GM21717 (cell line): ENCODE results near the gene PRKAA2.
"Not testable (repeated sequence)": the region's sequence is repeated elsewhere in the genome, so short reads cannot be mapped to it uniquely, and the experiment has no call there.

Experiments used
- ATAC-seq: cut with Tn5 transposase; IDR thresholded peaks from one replicate; pipeline ENCODE4 v1.9.1; 2021; ENCODE audit warnings: mild to moderate bottlenecking, moderate library complexity; ENCODE audit not compliant: unreplicated experiment

PRKAA2 gene

DNA sequence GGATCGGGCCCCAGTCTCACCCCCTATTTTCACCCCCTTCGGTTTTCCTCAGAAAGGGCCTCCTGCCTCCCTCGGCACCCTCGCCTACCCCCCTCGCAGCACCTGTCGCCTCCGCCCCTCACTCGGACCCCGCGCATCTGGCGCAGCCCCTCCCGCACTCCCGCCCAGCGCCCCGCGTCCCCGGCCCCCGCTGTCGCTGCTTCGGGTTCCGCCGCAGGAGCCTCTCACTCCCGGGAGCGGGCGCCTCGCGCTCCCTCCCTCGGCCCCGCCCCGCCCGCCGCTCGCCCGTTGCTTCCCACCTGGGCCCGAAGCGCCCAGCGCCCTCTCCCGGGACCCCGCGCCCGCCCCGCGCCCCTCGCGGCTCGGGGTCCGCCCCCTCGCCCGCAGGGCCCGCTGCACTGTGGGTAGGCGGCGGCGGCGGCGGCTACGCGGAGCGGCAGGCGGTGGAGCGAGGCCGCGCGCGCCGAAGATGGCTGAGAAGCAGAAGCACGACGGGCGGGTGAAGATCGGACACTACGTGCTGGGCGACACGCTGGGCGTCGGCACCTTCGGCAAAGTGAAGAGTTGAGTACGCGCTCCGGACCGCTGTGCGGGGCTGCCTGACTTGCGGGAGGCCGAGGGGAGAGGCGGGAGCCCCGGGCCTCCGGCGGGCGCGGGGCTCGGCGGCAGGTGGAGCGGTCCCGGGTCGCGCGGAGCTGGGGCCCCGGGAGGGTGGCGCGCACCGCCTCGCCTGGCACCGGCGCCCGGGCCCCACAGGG lies at the start of gene PRKAA2:
PRKAA2 (plus strand) TSS at position 396 of the 758 bp plus-strand sequence; CDS start at position 470, 74 bp downstream.
- ATAC-seq = no peak

DNA sequence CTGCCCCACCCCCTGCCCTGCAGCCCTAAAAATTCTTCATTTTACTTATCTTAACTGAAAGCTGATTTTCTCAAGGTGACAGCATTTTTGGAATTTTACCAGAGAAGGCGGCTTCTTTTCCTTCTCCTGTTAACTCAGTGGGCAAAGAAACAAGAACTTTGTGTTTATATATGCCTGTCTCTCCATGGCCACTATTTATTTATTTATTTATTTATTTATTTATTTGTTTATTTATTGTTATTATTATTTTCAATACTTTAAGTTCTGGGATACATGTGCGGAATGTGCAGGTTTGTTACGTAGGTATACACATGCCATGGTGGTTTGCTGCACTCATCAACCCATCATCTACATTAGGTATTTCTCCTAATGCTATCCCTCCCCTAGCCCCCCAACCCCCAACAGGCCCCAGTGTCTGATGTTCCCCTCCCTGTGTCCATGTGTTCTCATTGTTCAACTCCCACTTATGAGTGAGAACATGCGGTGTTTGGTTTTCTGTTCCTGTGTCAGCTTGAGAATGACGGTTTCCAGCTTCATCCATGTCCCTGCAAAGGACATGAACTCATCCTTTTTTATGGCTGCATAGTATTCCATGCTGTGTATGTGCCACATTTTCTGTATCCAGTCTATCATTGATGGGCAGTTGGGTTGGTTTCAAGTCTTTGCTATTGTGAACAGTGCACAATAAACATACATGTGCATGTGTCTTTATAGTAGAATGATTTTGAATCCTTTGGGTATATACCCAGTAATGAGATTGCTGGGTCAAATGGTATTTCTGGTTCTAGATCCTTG lies 49.5 kb upstream of the PRKAA2 start:
- ATAC-seq = not testable (repeated sequence)

DNA sequence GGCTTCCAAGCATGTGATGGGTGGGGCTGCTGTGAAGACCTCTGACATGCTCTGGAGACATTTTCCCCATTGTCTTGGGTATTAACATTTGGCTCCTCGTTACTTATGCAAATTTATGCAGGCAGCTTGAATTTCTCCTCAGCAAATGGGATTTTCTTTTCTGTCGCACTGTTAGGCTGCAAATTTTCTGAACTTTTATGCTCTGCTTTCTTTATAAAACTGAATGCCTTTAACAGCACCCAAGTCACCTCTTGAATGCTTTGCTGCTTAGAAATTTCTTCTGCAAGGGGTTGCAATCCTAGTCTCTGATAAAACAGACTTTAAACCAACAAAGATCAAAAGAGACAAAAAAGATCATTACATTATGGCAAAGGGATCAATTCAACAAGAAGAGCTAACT lies 35.0 kb upstream of the PRKAA2 start:
- ATAC-seq = not testable (repeated sequence)

- not testable (repeated sequence) for ATAC-seq
These were observed 34.3 kb upstream of the PRKAA2 start for GRCh38 chr1:56610770-56611169.

DNA sequence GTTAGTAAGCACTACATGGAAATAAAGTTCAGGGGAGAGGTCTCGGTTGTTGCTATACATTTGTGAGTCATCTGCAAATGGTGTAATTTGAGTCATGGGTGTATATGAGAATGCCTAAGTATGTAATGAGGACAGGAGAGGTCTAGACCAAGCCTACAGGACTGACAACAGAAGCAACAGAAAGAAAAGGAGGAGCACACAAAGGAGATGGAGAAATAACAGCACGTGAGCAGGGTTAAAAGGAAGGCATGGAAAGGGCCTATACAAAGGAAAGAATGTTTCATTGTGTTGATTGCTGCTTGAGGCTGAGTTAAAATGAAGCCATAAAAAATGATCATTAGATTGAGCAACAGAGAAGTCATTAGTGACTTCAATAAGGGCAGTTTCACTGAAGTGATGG lies 28.0 kb upstream of the PRKAA2 start:
- ATAC-seq = no peak

DNA sequence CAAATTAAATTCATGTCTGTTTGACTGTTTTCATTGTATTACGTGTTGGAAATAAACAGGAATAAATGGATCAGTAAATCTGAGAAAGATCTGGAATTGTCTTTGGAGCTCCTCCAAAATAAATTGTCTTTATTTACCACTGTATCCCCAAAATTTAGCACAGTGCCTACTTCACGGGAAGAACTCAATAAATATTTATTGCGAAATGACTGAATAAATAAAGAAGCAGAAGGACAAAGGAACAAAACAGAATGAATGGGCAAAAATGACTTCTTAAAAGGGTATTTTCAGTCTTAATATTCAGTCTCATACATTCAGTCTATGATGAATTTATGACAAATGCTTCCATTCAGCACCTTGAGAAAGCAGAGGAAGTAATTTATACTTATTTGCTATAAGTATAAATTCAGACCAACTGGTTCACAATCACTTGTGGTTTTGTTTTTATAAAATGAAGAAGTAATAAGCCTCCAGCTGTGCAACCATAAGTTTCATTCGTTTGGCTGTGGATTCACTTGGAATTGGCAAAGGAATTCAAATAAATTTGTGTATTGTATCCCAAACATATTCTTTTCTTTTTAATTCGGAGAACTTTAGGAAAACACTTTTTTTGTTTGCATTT lies 19.2 kb upstream of the PRKAA2 start:
- no peak for ATAC-seq

GRCh38 chr1:56626546-56626945 lies 18.6 kb upstream of the PRKAA2 start:
- ATAC-seq = no peak

- ATAC-seq = no peak
These were observed 18.0 kb upstream of the PRKAA2 start for GRCh38 chr1:56627019-56627635.

- no peak for ATAC-seq
These were observed 17.5 kb upstream of the PRKAA2 start for GRCh38 chr1:56627636-56628039.

DNA sequence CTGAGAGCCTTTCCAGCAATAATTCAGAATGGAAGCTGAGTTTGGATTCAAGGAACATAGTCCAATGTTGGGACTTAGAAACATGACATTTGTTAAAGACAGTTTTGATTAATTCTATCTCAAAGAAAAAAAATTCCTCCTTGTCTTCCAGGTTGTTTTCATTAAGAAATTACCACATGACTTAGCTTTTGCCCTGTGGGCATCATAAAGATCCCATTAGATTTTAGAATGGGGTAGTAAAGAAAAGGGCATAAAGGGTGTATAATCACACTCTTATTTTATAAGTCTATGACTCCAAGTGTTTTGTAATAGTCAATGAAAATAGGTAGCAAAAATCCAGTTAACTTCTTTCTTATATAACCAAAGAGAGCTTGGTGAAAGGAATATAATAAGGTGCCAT lies 14.3 kb upstream of the PRKAA2 start:
- ATAC-seq = no peak

DNA sequence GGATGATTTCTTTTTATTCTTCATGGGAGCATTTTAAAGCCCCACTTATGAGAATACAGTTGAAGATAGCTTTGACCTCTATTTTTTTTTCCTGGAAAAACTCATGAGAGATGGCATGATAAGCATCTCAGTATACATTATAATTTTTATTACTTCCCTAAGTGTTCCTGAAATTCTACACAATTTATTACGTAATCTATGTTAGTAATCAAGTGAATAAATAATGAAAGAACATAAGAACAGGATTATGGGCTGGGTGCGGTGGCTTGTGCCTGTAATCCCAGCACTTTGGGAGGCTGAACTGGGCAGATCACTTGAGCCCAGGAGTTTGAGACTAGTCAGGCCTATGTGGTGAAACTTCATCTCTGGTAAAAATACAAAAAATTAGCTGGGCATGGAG lies 13.2 kb upstream of the PRKAA2 start:
- no peak for ATAC-seq

DNA sequence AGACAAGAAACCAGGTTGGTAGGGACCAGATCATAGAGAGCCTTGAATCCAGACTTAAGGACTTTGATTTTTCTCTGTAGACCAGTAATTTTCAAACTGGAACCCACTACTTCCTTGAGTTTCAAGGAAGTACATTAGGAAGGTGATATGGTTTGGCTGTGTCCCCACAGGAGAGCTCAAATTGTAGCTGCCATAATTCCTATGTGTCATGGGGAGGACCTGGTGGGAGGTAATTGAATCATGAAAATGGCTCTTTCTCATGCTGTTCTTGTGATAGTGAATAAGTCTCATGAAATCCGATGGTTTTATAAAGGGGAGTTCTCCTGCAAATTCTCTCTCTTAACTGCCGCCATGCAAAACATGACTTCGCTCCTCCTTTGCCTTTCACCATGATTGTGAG lies 10.1 kb upstream of the PRKAA2 start:
- ATAC-seq = no peak

DNA sequence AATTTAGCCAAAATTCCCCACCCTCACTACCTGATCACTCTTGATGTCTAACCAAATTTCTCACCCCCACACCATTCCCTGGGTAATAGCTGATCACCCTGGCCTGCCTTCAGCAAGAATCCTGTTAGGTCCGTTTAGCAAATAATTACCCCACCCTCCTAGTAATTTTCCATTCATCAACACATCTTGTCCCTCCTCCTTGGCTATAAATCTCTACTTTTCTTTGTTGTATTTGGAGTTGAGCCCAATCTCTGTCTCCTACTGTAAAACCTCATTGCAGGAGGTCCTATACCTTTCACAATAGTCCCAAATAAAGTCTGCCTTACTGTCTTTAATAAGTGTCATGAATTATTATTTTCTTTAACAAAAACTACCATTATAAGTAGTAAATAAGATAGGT lies 6.9 kb upstream of the PRKAA2 start:
- ATAC-seq = no peak

GRCh38 chr1:56639211-56639610 lies 5.9 kb upstream of the PRKAA2 start:
- ATAC-seq = no peak

- ATAC-seq = no peak
These were observed 1.5 kb upstream of the PRKAA2 start for GRCh38 chr1:56643661-56644060.

- no peak for ATAC-seq
These were observed 823 bp upstream of the PRKAA2 start for GRCh38 chr1:56644064-56644918.

DNA sequence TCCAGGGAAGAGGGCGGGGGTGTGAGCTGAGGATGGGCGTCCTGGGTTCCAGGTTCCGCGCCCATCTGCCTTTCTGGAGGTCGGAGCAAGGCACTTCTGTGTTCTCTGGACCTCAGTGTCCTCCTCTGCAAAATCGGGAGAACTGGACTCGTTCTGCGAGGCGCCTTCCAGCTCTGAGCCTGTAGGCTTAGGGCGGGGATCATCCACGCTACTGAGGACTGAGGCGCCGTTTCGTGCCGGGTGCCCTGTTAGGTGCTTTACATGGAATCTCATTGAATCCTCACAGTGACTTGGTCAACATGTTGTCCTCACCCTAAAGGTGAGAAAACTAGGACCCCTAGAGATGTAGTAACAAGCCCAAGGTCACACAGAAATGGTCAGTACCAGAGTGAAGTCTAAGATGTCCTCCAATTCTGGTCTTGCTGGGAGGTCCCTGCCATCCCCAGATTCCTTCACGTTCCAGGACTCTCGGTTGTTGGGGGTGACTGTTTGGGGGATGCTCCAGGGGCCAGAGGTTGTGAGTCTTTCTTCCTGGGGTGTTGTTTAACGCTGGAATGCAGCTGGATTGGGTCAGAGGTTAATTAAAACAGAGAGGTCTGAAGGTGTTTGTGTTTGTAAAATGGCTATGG lies 677 bp downstream of the PRKAA2 start:
- no peak for ATAC-seq

DNA sequence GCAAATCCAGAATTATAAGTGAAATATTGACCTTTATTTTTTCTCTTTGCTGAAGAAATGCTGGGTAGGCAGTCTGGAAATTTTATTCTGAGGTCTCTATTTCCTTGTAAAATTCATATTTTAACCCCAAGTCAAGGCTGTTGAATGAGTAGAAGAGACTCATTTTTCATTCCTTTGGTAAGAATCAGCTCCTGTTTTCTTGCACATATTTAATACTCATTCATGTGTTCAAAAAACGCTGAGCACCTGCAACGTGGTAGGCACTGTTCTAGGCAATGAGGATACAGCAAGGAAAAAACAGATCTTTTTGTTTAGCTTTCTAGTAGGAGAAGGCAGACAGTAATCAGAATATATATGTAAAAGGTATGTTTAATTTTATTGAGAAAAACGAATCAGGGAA lies 1.5 kb downstream of the PRKAA2 start:
- ATAC-seq = no peak

DNA sequence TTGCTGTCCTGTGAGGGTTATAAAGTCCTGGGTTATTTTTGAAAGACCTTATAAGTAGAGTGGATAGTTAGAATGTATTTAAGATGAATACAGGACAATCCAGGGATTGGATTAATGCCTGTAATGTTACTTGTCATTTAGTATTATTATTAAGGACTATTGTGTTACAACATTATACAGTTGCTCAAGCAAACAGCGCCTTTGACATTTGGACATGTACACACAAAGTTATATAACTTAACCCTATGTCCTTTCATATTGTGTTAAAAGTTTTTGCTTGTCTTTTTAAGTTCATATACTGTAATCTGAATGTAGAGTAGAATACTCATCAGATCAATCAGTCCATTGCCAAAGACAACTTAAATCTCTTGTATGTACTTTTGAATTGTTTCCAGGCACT lies 2.0 kb downstream of the PRKAA2 start:
- no peak for ATAC-seq

- ATAC-seq = no peak
These were observed 3.4 kb downstream of the PRKAA2 start for GRCh38 chr1:56648546-56648945.
